ENCODE measurements around the gene SLC44A3. TPM values are rescaled to one million over a fixed set of nuclear protein-coding genes. Genes with fewer than 3 reads are reported as not detected.

The SLC44A3 gene
- total RNA-seq, 6 experiments from 2014 or later, result 1.9 to 8.7 (median 7.4) TPM

- no peak for ATAC-seq
- Histone ChIP-seq H3K4me1 (no peaks in the 10 kb centered on the region), H3K27me3 (no peaks in the 10 kb centered on the region), H3K27ac (no peak overlapping the region), H3K36me3 (no peaks in the 10 kb centered on the region), H3K9me3 (no peaks in the 10 kb centered on the region), H3K4me3 (no peak overlapping the region)
- intact Hi-C loops (cut with DNase I), result no loop called here
- no peak for DNase-seq
- WGBS (ENCODE audit: insufficient coverage, low coverage, low lambda C conversion rate, missing lambda C conversion rate), result 84% methylated on average over 5 of the region's 6 CpGs
- no peak for TF ChIP-seq POLR2A (IDR thresholded peaks at IDR 0.05)
- no peak for TF ChIP-seq CTCF (IDR thresholded peaks at IDR 0.05)
These were observed 54.3 kb downstream of the SLC44A3 start for GRCh38 chr1:94874423-94874822.

GRCh38 chr1:94875794-94876193, 55.6 kb downstream of the SLC44A3 start:
- no peak overlapping the region for H3K4me3 ChIP-seq
- no peak for DNase-seq
- WGBS (ENCODE audit: insufficient coverage, low coverage, low lambda C conversion rate, missing lambda C conversion rate), result 44% methylated on average over 4 of the region's 4 CpGs

GRCh38 chr1:94876362-94876761, 56.2 kb downstream of the SLC44A3 start:
- Histone ChIP-seq H3K9me3 (no peaks in the 10 kb centered on the region), H3K27me3 (no peaks in the 10 kb centered on the region), H3K36me3 (no peaks in the 10 kb centered on the region), H3K4me3 (no peak overlapping the region), H3K27ac (no peak overlapping the region), H3K4me1 (no peaks in the 10 kb centered on the region)
- DNase-seq (no peak), ATAC-seq (no peak)
- intact Hi-C loops (cut with DNase I), result no loop called here
- WGBS (ENCODE audit: insufficient coverage, low coverage, low lambda C conversion rate, missing lambda C conversion rate), result 77% methylated on average over 3 of the region's 3 CpGs
- TF ChIP-seq POLR2A (IDR thresholded peaks at IDR 0.05) (no peak), CTCF (IDR thresholded peaks at IDR 0.05) (no peak)

More at GRCh38 chr1:94875794-94876193, 55.6 kb downstream of the SLC44A3 start:
- Histone ChIP-seq H3K4me1 (no peaks in the 10 kb centered on the region), H3K27me3 (no peaks in the 10 kb centered on the region), H3K9me3 (no peaks in the 10 kb centered on the region), H3K36me3 (no peaks in the 10 kb centered on the region), H3K27ac (no peak overlapping the region)
- TF ChIP-seq POLR2A (IDR thresholded peaks at IDR 0.05) (no peak), CTCF (IDR thresholded peaks at IDR 0.05) (no peak)
- intact Hi-C loops (cut with DNase I), result no loop called here
- ATAC-seq, result no peak

GRCh38 chr1:94878329-94878728, 58.2 kb downstream of the SLC44A3 start:
- intact Hi-C loops (cut with DNase I), result no loop called here
- H3K36me3 ChIP-seq, result no peaks in the 10 kb centered on the region
- TF ChIP-seq CTCF (IDR thresholded peaks at IDR 0.05) (no peak), POLR2A (IDR thresholded peaks at IDR 0.05) (no peak)
- H3K27ac ChIP-seq, result no peak overlapping the region
- no peak overlapping the region for H3K4me3 ChIP-seq
- no peak for DNase-seq
- no peaks in the 10 kb centered on the region for H3K27me3 ChIP-seq
- no peaks in the 10 kb centered on the region for H3K4me1 ChIP-seq
- ATAC-seq, result no peak
- WGBS (ENCODE audit: insufficient coverage, low coverage, low lambda C conversion rate, missing lambda C conversion rate), result 100% methylated on average over 4 of the region's 5 CpGs
- no peaks in the 10 kb centered on the region for H3K9me3 ChIP-seq

GRCh38 chr1:94883691-94884090, 63.5 kb downstream of the SLC44A3 start:
- no peak for DNase-seq
- Histone ChIP-seq H3K9me3 (no peaks in the 10 kb centered on the region), H3K4me1 (peaks cover 0 to 10% (median 0%) of the 10 kb centered on the region in 4 donors), H3K4me3 (peak overlapping the region in 1 of 3 donors; percentile 4), H3K27me3 (no peaks in the 10 kb centered on the region), H3K27ac (peak overlapping the region; percentile 5 to 33 (median 9)), H3K36me3 (no peaks in the 10 kb centered on the region)
- 15% methylated on average over 4 of the region's 4 CpGs for WGBS (ENCODE audit: insufficient coverage, low coverage, low lambda C conversion rate, missing lambda C conversion rate)
- no peak for TF ChIP-seq POLR2A (IDR thresholded peaks at IDR 0.05)
- TF ChIP-seq CTCF (IDR thresholded peaks at IDR 0.05), result no peak
- intact Hi-C loops (cut with DNase I), result no loop called here
- ATAC-seq, result peak; percentile 50 to 87 (median 72)
